ENCODE data around the gene RAD17.
"Not testable (repeated sequence)": the region's sequence is repeated elsewhere in the genome, so short reads cannot be mapped to it uniquely, and the experiment has no call there.

The RAD17 gene

DNA sequence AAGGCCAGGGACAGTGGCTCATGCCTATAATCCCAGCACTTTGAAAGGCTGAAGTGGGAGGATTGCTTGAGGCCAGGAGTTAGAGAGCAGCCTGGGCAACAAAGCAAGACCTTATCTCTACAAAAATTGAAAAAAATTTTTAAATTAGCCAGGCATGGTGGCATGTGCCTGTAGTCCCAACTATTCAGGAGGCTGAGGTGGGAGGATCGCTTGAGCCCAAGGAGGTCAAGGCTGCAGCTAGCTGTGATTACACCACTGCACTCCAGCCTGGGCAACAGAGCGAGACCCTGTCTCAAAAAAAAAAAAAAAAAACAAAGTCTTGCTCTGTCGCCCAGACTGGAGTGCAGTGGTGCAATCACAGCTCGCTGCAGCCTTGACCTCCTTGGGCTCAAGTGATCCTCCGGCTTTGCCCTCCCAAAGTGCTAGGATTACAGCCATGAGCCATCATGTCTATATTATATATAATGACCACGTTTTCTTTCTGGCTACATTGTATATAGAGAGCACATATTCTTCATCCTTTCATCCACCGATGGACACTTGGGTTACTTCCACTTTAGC is 85.9 kb downstream of the RAD17 start:
- DNase-seq (ENCODE audit: extremely low read depth in 1 of 2, low read depth in 1 of 2), result not testable (repeated sequence)

DNA sequence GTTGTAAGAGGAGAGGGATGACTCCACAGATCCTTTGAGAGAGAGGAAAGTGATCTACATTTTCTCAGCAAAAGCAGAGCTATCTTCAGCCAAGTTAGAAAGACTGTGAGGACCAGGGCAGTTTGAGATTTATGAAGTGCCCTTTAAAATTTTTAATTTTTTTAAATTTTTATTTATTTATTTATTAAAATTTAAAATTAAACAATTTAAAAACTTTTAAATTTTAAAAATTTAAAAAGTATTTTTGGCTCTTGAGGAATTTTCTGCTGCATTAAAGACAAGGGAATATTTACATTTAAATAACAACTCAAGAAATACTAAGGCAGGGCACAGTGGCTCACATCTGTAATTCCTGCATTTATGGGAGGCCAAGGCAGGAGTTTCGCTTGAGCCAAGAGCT is 92.6 kb downstream of the RAD17 start:
- no peak for DNase-seq (ENCODE audit: extremely low read depth in 1 of 2, low read depth in 1 of 2)
